ENCODE results near the gene C2.
"Not testable (repeated sequence)": the region's sequence is repeated elsewhere in the genome, so short reads cannot be mapped to it uniquely, and the experiment has no call there.

Gene C2

DNA sequence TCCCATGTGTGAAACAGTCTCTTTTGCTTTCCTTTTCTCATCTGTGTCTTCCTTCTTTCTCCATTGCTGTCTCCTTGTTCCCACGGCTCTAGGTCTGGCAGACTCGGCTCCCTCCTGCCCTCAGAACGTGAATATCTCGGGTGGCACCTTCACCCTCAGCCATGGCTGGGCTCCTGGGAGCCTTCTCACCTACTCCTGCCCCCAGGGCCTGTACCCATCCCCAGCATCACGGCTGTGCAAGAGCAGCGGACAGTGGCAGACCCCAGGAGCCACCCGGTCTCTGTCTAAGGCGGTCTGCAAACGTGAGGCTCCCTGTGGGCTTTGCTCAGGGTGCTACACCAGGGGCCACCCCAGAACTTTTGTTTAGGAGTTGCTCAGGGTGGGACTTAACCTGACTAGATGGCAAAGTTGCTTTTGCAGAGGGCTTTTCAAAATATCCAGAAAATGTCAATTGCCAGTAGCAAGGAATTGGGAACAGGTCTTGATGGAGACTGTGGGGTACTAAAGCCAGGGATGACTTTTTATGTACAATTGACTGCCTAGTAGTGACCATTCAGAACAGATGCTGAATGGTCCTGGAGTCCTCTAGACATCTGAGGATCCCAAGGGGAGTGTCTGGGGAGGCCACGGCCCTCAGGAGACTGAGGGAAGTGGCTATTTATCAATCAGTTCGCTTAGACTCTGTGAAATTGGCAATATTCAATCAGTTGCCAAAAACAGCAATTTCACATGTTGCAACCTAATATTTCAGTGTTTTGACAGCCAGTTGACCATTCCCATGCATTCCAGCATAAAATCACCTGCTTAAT lies 550 bp downstream of the C2 start:
- Mint-ChIP-seq H3K4me3 (no peak overlapping the region), H3K4me1 (no peaks in the 10 kb centered on the region), H3K9me3 (no peaks in the 10 kb centered on the region), H3K36me3 (no peaks in the 10 kb centered on the region), H3K27ac (no peak overlapping the region), H3K27me3 (peaks cover 5% of the 10 kb centered on the region)
- DNase-seq (ENCODE audit: low spot score in 2 of 2) (no peak), ATAC-seq (ENCODE audit: low read depth) (no peak)

- Mint-ChIP-seq H3K27me3 (peaks cover 5% of the 10 kb centered on the region), H3K4me1 (no peaks in the 10 kb centered on the region), H3K36me3 (no peaks in the 10 kb centered on the region), H3K27ac (no peak overlapping the region), H3K9me3 (no peaks in the 10 kb centered on the region), H3K4me3 (no peak overlapping the region)
- ATAC-seq (ENCODE audit: low read depth) = no peak
- DNase-seq (ENCODE audit: low spot score in 2 of 2) = no peak
Measured at GRCh38 chr6:31928672-31928939, 1.1 kb downstream of the C2 start.

DNA sequence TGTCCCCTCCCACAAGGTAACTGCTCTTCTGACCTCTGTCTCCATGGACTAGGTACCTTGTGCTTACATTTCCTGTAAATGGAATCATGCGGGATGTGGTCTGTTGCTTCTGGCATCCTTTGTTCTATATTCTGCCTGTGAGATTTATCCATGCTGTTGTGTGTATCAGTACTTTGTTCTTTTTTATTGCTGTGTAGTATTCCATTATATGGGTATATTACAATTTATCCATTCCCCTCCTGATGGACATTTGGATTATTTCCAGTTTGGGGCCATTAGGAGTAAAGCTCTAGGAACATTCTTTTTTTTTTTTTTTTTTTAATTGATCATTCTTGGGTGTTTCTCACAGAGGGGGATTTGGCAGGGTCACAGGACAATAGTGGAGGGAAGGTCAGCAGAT lies 3.4 kb downstream of the C2 start:
- Mint-ChIP-seq H3K27me3 (peaks cover 8% of the 10 kb centered on the region), H3K9me3 (no peaks in the 10 kb centered on the region), H3K36me3 (no peaks in the 10 kb centered on the region), H3K27ac (no peak overlapping the region), H3K4me3 (no peak overlapping the region), H3K4me1 (no peaks in the 10 kb centered on the region)
- ATAC-seq (ENCODE audit: low read depth) (no peak), DNase-seq (ENCODE audit: low spot score in 2 of 2) (no peak)

- H3K4me1 Mint-ChIP-seq; DNase-seq (ENCODE audit: low spot score in 2 of 2); H3K36me3 Mint-ChIP-seq; H3K9me3 Mint-ChIP-seq; H3K27ac Mint-ChIP-seq; H3K27me3 Mint-ChIP-seq; H3K4me3 Mint-ChIP-seq; ATAC-seq (ENCODE audit: low read depth): not testable (repeated sequence)
Measured at GRCh38 chr6:31932137-31932536, 4.6 kb downstream of the C2 start.

DNA sequence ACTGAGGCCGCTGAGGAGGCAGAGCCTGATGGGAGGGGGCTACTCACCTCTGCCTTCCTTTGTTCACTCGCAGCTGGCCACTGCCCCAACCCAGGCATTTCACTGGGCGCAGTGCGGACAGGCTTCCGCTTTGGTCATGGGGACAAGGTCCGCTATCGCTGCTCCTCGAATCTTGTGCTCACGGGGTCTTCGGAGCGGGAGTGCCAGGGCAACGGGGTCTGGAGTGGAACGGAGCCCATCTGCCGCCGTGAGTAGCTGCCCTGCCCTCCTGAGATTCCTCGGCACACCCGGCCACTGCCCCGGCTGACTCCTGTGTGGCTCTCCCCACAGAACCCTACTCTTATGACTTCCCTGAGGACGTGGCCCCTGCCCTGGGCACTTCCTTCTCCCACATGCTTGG lies 6.0 kb downstream of the C2 start:
- H3K4me3 Mint-ChIP-seq = no peak overlapping the region
- DNase-seq (ENCODE audit: low spot score in 2 of 2) (no peak), ATAC-seq (ENCODE audit: low read depth) (no peak)
- no peaks in the 10 kb centered on the region for H3K36me3 Mint-ChIP-seq
- no peaks in the 10 kb centered on the region for H3K9me3 Mint-ChIP-seq
- peaks cover 5% of the 10 kb centered on the region for H3K27me3 Mint-ChIP-seq
- H3K4me1 Mint-ChIP-seq = no peaks in the 10 kb centered on the region
- H3K27ac Mint-ChIP-seq = no peak overlapping the region

GRCh38 chr6:31935021-31935420 lies 7.5 kb downstream of the C2 start:
- Mint-ChIP-seq H3K27me3 (peaks cover 7% of the 10 kb centered on the region), H3K36me3 (no peaks in the 10 kb centered on the region), H3K4me3 (no peak overlapping the region), H3K27ac (no peak overlapping the region), H3K4me1 (no peaks in the 10 kb centered on the region), H3K9me3 (no peaks in the 10 kb centered on the region)
- no peak for ATAC-seq (ENCODE audit: low read depth)
- no peak for DNase-seq (ENCODE audit: low spot score in 2 of 2)

- no peak overlapping the region for H3K4me3 Mint-ChIP-seq
- no peak overlapping the region for H3K27ac Mint-ChIP-seq
- H3K36me3 Mint-ChIP-seq = no peaks in the 10 kb centered on the region
- ATAC-seq (ENCODE audit: low read depth) (no peak), DNase-seq (ENCODE audit: low spot score in 2 of 2) (no peak)
- peaks cover 6% of the 10 kb centered on the region for H3K27me3 Mint-ChIP-seq
- no peaks in the 10 kb centered on the region for H3K4me1 Mint-ChIP-seq
- H3K9me3 Mint-ChIP-seq = no peaks in the 10 kb centered on the region
Measured at GRCh38 chr6:31935823-31936222, 8.3 kb downstream of the C2 start.

- H3K36me3 Mint-ChIP-seq = no peaks in the 10 kb centered on the region
- H3K9me3 Mint-ChIP-seq = no peaks in the 10 kb centered on the region
- H3K4me1 Mint-ChIP-seq = no peaks in the 10 kb centered on the region
- no peak overlapping the region for H3K27ac Mint-ChIP-seq
- DNase-seq (ENCODE audit: low spot score in 2 of 2) (no peak), ATAC-seq (ENCODE audit: low read depth) (no peak)
- no peak overlapping the region for H3K4me3 Mint-ChIP-seq
- peaks cover 10% of the 10 kb centered on the region for H3K27me3 Mint-ChIP-seq
Measured at GRCh38 chr6:31940256-31940664, 12.7 kb downstream of the C2 start.

- Mint-ChIP-seq H3K27ac (no peak overlapping the region), H3K36me3 (no peaks in the 10 kb centered on the region), H3K27me3 (peaks cover 10% of the 10 kb centered on the region), H3K9me3 (no peaks in the 10 kb centered on the region), H3K4me3 (no peak overlapping the region), H3K4me1 (peaks cover 2% of the 10 kb centered on the region)
- no peak for DNase-seq (ENCODE audit: low spot score in 2 of 2)
- ATAC-seq (ENCODE audit: low read depth) = no peak
Measured at GRCh38 chr6:31943742-31944141, 16.2 kb downstream of the C2 start.

DNA sequence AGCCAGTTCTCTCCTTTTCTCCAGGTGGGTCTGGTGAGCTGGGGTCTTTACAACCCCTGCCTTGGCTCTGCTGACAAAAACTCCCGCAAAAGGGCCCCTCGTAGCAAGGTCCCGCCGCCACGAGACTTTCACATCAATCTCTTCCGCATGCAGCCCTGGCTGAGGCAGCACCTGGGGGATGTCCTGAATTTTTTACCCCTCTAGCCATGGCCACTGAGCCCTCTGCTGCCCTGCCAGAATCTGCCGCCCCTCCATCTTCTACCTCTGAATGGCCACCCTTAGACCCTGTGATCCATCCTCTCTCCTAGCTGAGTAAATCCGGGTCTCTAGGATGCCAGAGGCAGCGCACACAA lies 17.6 kb downstream of the C2 start:
- no peak overlapping the region for H3K27ac Mint-ChIP-seq
- DNase-seq (ENCODE audit: low spot score in 2 of 2) = no peak
- no peaks in the 10 kb centered on the region for H3K36me3 Mint-ChIP-seq
- ATAC-seq (ENCODE audit: low read depth) = no peak
- H3K9me3 Mint-ChIP-seq = no peaks in the 10 kb centered on the region
- peaks cover 8% of the 10 kb centered on the region for H3K27me3 Mint-ChIP-seq
- no peak overlapping the region for H3K4me3 Mint-ChIP-seq
- H3K4me1 Mint-ChIP-seq = peaks cover 2% of the 10 kb centered on the region

DNA sequence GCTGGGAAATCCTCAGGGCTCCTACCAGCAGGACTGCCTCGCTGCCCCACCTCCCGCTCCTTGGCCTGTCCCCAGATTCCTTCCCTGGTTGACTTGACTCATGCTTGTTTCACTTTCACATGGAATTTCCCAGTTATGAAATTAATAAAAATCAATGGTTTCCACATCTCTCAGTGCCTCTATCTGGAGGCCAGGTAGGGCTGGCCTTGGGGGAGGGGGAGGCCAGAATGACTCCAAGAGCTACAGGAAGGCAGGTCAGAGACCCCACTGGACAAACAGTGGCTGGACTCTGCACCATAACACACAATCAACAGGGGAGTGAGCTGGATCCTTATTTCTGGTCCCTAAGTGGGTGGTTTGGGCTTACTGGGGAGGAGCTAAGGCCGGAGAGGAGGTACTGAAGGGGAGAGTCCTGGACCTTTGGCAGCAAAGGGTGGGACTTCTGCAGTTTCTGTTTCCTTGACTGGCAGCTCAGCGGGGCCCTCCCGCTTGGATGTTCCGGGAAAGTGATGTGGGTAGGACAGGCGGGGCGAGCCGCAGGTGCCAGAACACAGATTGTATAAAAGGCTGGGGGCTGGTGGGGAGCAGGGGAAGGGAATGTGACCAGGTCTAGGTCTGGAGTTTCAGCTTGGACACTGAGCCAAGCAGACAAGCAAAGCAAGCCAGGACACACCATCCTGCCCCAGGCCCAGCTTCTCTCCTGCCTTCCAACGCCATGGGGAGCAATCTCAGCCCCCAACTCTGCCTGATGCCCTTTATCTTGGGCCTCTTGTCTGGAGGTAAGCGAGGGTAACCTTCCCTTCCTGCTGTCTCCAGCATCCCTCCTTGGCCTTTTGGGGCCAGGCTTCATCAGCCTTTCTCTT lies 18.2 kb downstream of the C2 start, which contains the start of gene CFB:
TSS of gene CFB (plus strand) at position 589 of the 863 bp plus-strand sequence. CDS start at position 716, 127 bp downstream.
- Mint-ChIP-seq H3K36me3 (no peaks in the 10 kb centered on the region), H3K4me3 (no peak within 1 kb of the TSS), H3K9me3 (no peaks in the 10 kb centered on the region), H3K27me3 (peaks cover 8% of the 10 kb centered on the region), H3K4me1 (peaks cover 2% of the 10 kb centered on the region), H3K27ac (no peak within 1 kb of the TSS)
- no peak for ATAC-seq (ENCODE audit: low read depth)
- DNase-seq (ENCODE audit: low spot score in 2 of 2) = no peak

GRCh38 chr6:31946370-31946885 lies 18.9 kb downstream of the C2 start:
- peaks cover 8% of the 10 kb centered on the region for H3K27me3 Mint-ChIP-seq
- H3K4me1 Mint-ChIP-seq = peaks cover 2% of the 10 kb centered on the region
- H3K9me3 Mint-ChIP-seq = no peaks in the 10 kb centered on the region
- H3K4me3 Mint-ChIP-seq = no peak overlapping the region
- no peak overlapping the region for H3K27ac Mint-ChIP-seq
- ATAC-seq (ENCODE audit: low read depth) (no peak), DNase-seq (ENCODE audit: low spot score in 2 of 2) (no peak)
- H3K36me3 Mint-ChIP-seq = peaks cover 3% of the 10 kb centered on the region

GRCh38 chr6:31947070-31947675 lies 19.7 kb downstream of the C2 start:
- Mint-ChIP-seq H3K4me3 (no peak overlapping the region), H3K36me3 (peaks cover 3% of the 10 kb centered on the region), H3K27me3 (peaks cover 6% of the 10 kb centered on the region), H3K27ac (no peak overlapping the region), H3K9me3 (no peaks in the 10 kb centered on the region), H3K4me1 (peaks cover 2% of the 10 kb centered on the region)
- no peak for DNase-seq (ENCODE audit: low spot score in 2 of 2)
- ATAC-seq (ENCODE audit: low read depth) = no peak

GRCh38 chr6:31947864-31948263 lies 20.3 kb downstream of the C2 start:
- H3K36me3 Mint-ChIP-seq = peaks cover 4% of the 10 kb centered on the region

More at GRCh38 chr6:31947864-31948263, 20.3 kb downstream of the C2 start:
- no peak for DNase-seq (ENCODE audit: low spot score in 2 of 2)
- no peak overlapping the region for H3K27ac Mint-ChIP-seq
- H3K4me1 Mint-ChIP-seq = peaks cover 2% of the 10 kb centered on the region
- ATAC-seq (ENCODE audit: low read depth) = no peak
- H3K9me3 Mint-ChIP-seq = no peaks in the 10 kb centered on the region
- H3K27me3 Mint-ChIP-seq = peaks cover 2% of the 10 kb centered on the region
- H3K4me3 Mint-ChIP-seq = no peak overlapping the region
